HG03064 (cell line): Measurements from ENCODE around the gene ACKR3.

Experiments
- ATAC-seq: cut with Tn5 transposase; IDR thresholded peaks from one replicate; pipeline ENCODE4 v1.9.1; 2021; ENCODE audit warnings: low read depth; ENCODE audit not compliant: unreplicated experiment

The ACKR3 gene

GRCh38 chr2:236625156-236625690, 55.6 kb downstream of the ACKR3 start:
- ATAC-seq = no peak

- ATAC-seq = no peak
Observed at GRCh38 chr2:236626391-236627150, 56.9 kb downstream of the ACKR3 start.

GRCh38 chr2:236627193-236627592, 57.6 kb downstream of the ACKR3 start:
- no peak for ATAC-seq

- ATAC-seq = no peak
Observed at GRCh38 chr2:236627841-236628240, 58.2 kb downstream of the ACKR3 start.

- no peak for ATAC-seq
Observed at GRCh38 chr2:236628256-236628901, 58.8 kb downstream of the ACKR3 start.

- ATAC-seq = no peak
Observed at GRCh38 chr2:236628981-236629605, 59.5 kb downstream of the ACKR3 start.

GRCh38 chr2:236629961-236630872, 60.6 kb downstream of the ACKR3 start:
- no peak for ATAC-seq

- no peak for ATAC-seq
Observed at GRCh38 chr2:236631281-236631855, 61.7 kb downstream of the ACKR3 start.

GRCh38 chr2:236631856-236632291, 62.2 kb downstream of the ACKR3 start:
- ATAC-seq = no peak
